Endodermal cell (in vitro differentiated cells): Measurements from ENCODE around the gene KATNIP. TPM values are rescaled to one million over a fixed set of nuclear protein-coding genes. Genes with fewer than 3 reads are reported as not detected.

Source experiments
- DNase-seq: peaks from one replicate; pipeline ENCODE4 v3.0.0-alpha.2; 2017
- H3K27ac ChIP-seq: 2 replicates; pipeline ENCODE4 v1.5.1; 2013; ENCODE audit warnings: mild to moderate bottlenecking, low read depth, low read length, moderate library complexity
- H3K27me3 ChIP-seq: 2 replicates; pipeline ENCODE4 v1.6.1; 2013; ENCODE audit warnings: mild to moderate bottlenecking, low read length, moderate library complexity; ENCODE audit not compliant: insufficient read depth, control insufficient read depth, poor library complexity, severe bottlenecking
- H3K36me3 ChIP-seq: 2 replicates; pipeline ENCODE4 v1.7.0; 2013; ENCODE audit warnings: mild to moderate bottlenecking, low read length, moderate library complexity; ENCODE audit not compliant: control insufficient read depth, insufficient read depth
- H3K4me1 ChIP-seq: one replicate; pipeline ENCODE4 v1.7.0; 2013; ENCODE audit warnings: low read length; ENCODE audit not compliant: control insufficient read depth, insufficient read depth
- H3K4me3 ChIP-seq: 2 replicates; pipeline ENCODE4 v1.5.1; 2013; ENCODE audit warnings: mild to moderate bottlenecking, low read length, moderate library complexity
- H3K9ac ChIP-seq: 2 replicates; pipeline ENCODE4 v1.6.1; 2013; ENCODE audit warnings: mild to moderate bottlenecking, low read length, moderate library complexity; ENCODE audit not compliant: poor library complexity, severe bottlenecking; ENCODE audit errors: extremely low read depth
- H3K9me3 ChIP-seq: 2 replicates; pipeline ENCODE4 v1.6.1; 2013; ENCODE audit warnings: mild to moderate bottlenecking, low read length, moderate library complexity; ENCODE audit not compliant: control insufficient read depth
- H3K27ac Mint-ChIP-seq: 2 replicates; pipeline ENCODE4 v1.8.0; 2020; ENCODE audit warnings: mixed read lengths
- H3K27me3 Mint-ChIP-seq: 2 replicates; pipeline ENCODE4 v1.8.0; 2021; ENCODE audit warnings: mild to moderate bottlenecking, mixed read lengths; ENCODE audit not compliant: insufficient read depth
- H3K36me3 Mint-ChIP-seq: 2 replicates; pipeline ENCODE4 v1.8.0; 2020; ENCODE audit warnings: low read depth, mixed read lengths
- H3K4me1 Mint-ChIP-seq: 2 replicates; pipeline ENCODE4 v1.8.0; 2020; ENCODE audit warnings: mixed read lengths
- H3K4me3 Mint-ChIP-seq: 2 replicates; pipeline ENCODE4 v1.8.0; 2020; ENCODE audit warnings: mild to moderate bottlenecking, moderate library complexity, mixed read lengths
- H3K9me3 Mint-ChIP-seq: 2 replicates; pipeline ENCODE4 v1.8.0; 2020; ENCODE audit warnings: mild to moderate bottlenecking, mixed read lengths
- CTCF ChIP-seq: fragments of 200-600 bp; sonication (generic); conservative IDR thresholded peaks from 2 replicates; pipeline ENCODE4 v1.5.0; 2021; ENCODE audit warnings: antibody characterized with exemption, mild to moderate bottlenecking
- WGBS, 2 experiments: methylation state at CpG; one replicate each; pipeline versions ENCODE4 v1.1.5 to v1.1.7; 2013; ENCODE audit warnings: missing lambda C conversion rate in 2 of 2, mixed read lengths in 1 of 2; ENCODE audit not compliant: insufficient coverage in 1 of 2, insufficient read length in 1 of 2; 5-methylcytosine and 5-hydroxymethylcytosine counted together
- total RNA-seq, 2 donors: library from RNA; stranded (reverse); fragmentation: NEBNext Ultra II Directional in 1 of 2; extraction: Animal tissue kit (Norgen Biotek cat#: 25700) in 1 of 2; gene quantifications; 2 replicates in 1 of 2; 3 replicates in 1 of 2; pipeline ENCODE4 v1.2.1, GENCODE V29; 2021

Gene KATNIP
- total RNA-seq, 2 donors from 2014 or later = 33.6 to 39.1 TPM

GRCh38 chr16:27539120-27539519, 10.8 kb upstream of the KATNIP start:
- Mint-ChIP-seq H3K4me1 (peaks cover 5% of the 10 kb centered on the region), H3K27me3 (no peaks in the 10 kb centered on the region), H3K36me3 (peaks cover 84% of the 10 kb centered on the region), H3K27ac (no peak overlapping the region), H3K4me3 (no peak overlapping the region), H3K9me3 (no peaks in the 10 kb centered on the region)
- H3K4me3 ChIP-seq = peak overlapping the region; percentile 45
- peaks cover 18% of the 10 kb centered on the region for H3K9me3 ChIP-seq
- H3K9ac ChIP-seq = no peak overlapping the region
- no peaks in the 10 kb centered on the region for H3K4me1 ChIP-seq
- 80 to 95% methylated on average over 2 of the region's 2 CpGs for WGBS, 2 experiments
- no peak for TF ChIP-seq CTCF
- H3K27ac ChIP-seq = no peak overlapping the region
- no peak for DNase-seq
- no peaks in the 10 kb centered on the region for H3K27me3 ChIP-seq
- peaks cover 98% of the 10 kb centered on the region for H3K36me3 ChIP-seq

GRCh38 chr16:27539636-27540035, 10.3 kb upstream of the KATNIP start:
- peaks cover 18% of the 10 kb centered on the region for H3K9me3 ChIP-seq
- Mint-ChIP-seq H3K27me3 (no peaks in the 10 kb centered on the region), H3K4me3 (no peak overlapping the region), H3K9me3 (no peaks in the 10 kb centered on the region), H3K36me3 (peaks cover 85% of the 10 kb centered on the region), H3K4me1 (peaks cover 5% of the 10 kb centered on the region), H3K27ac (no peak overlapping the region)
- H3K4me3 ChIP-seq = peak overlapping the region; percentile 45
- WGBS, 2 experiments = 76 to 100% methylated on average over 3 to 5 of the region's 5 CpGs
- no peaks in the 10 kb centered on the region for H3K4me1 ChIP-seq
- no peaks in the 10 kb centered on the region for H3K27me3 ChIP-seq
- H3K9ac ChIP-seq = no peak overlapping the region
- DNase-seq = no peak
- peaks cover 98% of the 10 kb centered on the region for H3K36me3 ChIP-seq
- no peak overlapping the region for H3K27ac ChIP-seq
- TF ChIP-seq CTCF = no peak

- Mint-ChIP-seq H3K27me3 (no peaks in the 10 kb centered on the region), H3K36me3 (peaks cover 74% of the 10 kb centered on the region), H3K27ac (no peak overlapping the region), H3K9me3 (no peaks in the 10 kb centered on the region), H3K4me1 (peaks cover 15% of the 10 kb centered on the region), H3K4me3 (no peak overlapping the region)
- H3K36me3 ChIP-seq = peaks cover 74% of the 10 kb centered on the region
- peaks cover 18% of the 10 kb centered on the region for H3K9me3 ChIP-seq
- WGBS, 2 experiments = 94 to 100% methylated on average over 3 of the region's 3 CpGs
- no peak overlapping the region for H3K9ac ChIP-seq
- TF ChIP-seq CTCF = no peak
- H3K4me3 ChIP-seq = no peak overlapping the region
- no peaks in the 10 kb centered on the region for H3K4me1 ChIP-seq
- H3K27me3 ChIP-seq = no peaks in the 10 kb centered on the region
- H3K27ac ChIP-seq = no peak overlapping the region
- DNase-seq = no peak
Observed at GRCh38 chr16:27543801-27544200, 6.1 kb upstream of the KATNIP start.
